HepG2 (cell line): ENCODE results near the gene IQCC. TPM values are rescaled to one million over a fixed set of nuclear protein-coding genes. Genes with fewer than 3 reads are reported as not detected.
A peak's percentile ranks its signal among the peaks of the same experiment; 100 is the strongest.

ENCODE experiments used
- BCL6 ChIP-seq: IDR thresholded peaks from 2 replicates; pipeline ENCODE4 v1.6.1; 2016; ENCODE audit warnings: missing genetic modification reagents, missing compliant biosample characterization
- FOXP1 ChIP-seq, 2 experiments: fragments of 450-650 bp in 1 of 2; IDR thresholded peaks; 2 replicates each; pipeline ENCODE4 v1.6.1; 2017 to 2018; ENCODE audit warnings: antibody characterized with exemption in 1 of 2
- HDAC2 ChIP-seq: sonication (generic); formaldehyde crosslinking; IDR thresholded peaks from 2 replicates; pipeline ENCODE4 v1.4.0; 2020; ENCODE audit warnings: missing genetic modification reagents
- JUN ChIP-seq: sonication (generic); formaldehyde crosslinking; IDR thresholded peaks from 2 replicates; pipeline ENCODE4 v1.4.0; 2020; ENCODE audit warnings: mild to moderate bottlenecking, missing genetic modification reagents
- ONECUT2 ChIP-seq: sonication (generic); formaldehyde crosslinking; IDR thresholded peaks from 2 replicates; pipeline ENCODE4 v1.4.0; 2020; ENCODE audit warnings: missing genetic modification reagents
- SMAD3 ChIP-seq: sonication (generic); formaldehyde crosslinking; IDR thresholded peaks from 2 replicates; pipeline ENCODE4 v1.4.0; 2020; ENCODE audit warnings: missing genetic modification reagents
- TCF12 ChIP-seq, 2 experiments: fragments of 450-650 bp in 1 of 2; sonication (generic) in 1 of 2; formaldehyde crosslinking in 1 of 2; IDR thresholded peaks; 2 replicates each; pipeline versions ENCODE4 v1.6.1 to v1.8.0; 2017 to 2022; ENCODE audit warnings: antibody characterized with exemption in 1 of 2, mild to moderate bottlenecking in 1 of 2, missing genetic modification reagents in 1 of 2, moderate library complexity in 1 of 2
- TOE1 ChIP-seq: sonication (generic); formaldehyde crosslinking; IDR thresholded peaks from 2 replicates; pipeline ENCODE4 v1.4.0; 2020; ENCODE audit warnings: mild to moderate bottlenecking, missing genetic modification reagents
- ZBTB7A ChIP-seq: sonication (generic); formaldehyde crosslinking; IDR thresholded peaks from 2 replicates; pipeline ENCODE4 v1.8.0; 2022; ENCODE audit warnings: mild to moderate bottlenecking, missing genetic modification reagents
- ZNF296 ChIP-seq: sonication (generic); formaldehyde crosslinking; conservative IDR thresholded peaks from 2 replicates; pipeline ENCODE4 v1.5.0; 2020; ENCODE audit warnings: mild to moderate bottlenecking, missing genetic modification reagents
- ZNF317 ChIP-seq: sonication (generic); formaldehyde crosslinking; IDR thresholded peaks from 2 replicates; pipeline ENCODE4 v1.5.0; 2020; ENCODE audit warnings: mild to moderate bottlenecking, missing genetic modification reagents
- ZNF782 ChIP-seq: sonication (generic); formaldehyde crosslinking; IDR thresholded peaks from 2 replicates; pipeline ENCODE4 v1.4.0; 2020; ENCODE audit warnings: missing genetic modification reagents, mild to moderate bottlenecking, borderline replicate concordance
- polyA plus RNA-seq, 8 experiments: library from polyadenylated mRNA; depleted of rRNA in 3 of 8; stranded (reverse) in 7 of 8; unstranded in 1 of 8; fragments of >200 nt; fragmentation: Illumina TruSeq in 4 of 8; extraction: Trizol in 4 of 8; gene quantifications; 2 replicates each; pipeline versions ENCODE4 v1.2.1 to v1.2.3, GENCODE V29; 2011 to 2016; ENCODE audit warnings: low read depth in 4 of 8, missing spikeins in 1 of 8, mixed read lengths in 1 of 8; ENCODE audit not compliant: insufficient read depth in 1 of 8
- total RNA-seq, 5 experiments: library from RNA; depleted of rRNA; stranded (reverse); fragments of >200 nt; fragmentation: Illumina TruSeq; extraction: Trizol; gene quantifications; 2 replicates each; pipeline ENCODE4 v1.2.3, GENCODE V29; 2016; ENCODE audit warnings: low read depth in 1 of 5
- TF ChIP-seq, protein P1 (sequence below): sonication (generic); formaldehyde crosslinking; IDR thresholded peaks from 2 replicates; pipeline ENCODE4 v1.4.0; 2020; ENCODE audit warnings: mild to moderate bottlenecking, missing genetic modification reagents
- TF ChIP-seq, protein P2 (sequence below): sonication (generic); formaldehyde crosslinking; IDR thresholded peaks from 2 replicates; pipeline ENCODE4 v1.4.0; 2020; ENCODE audit warnings: missing genetic modification reagents
- TF ChIP-seq, protein P3 (sequence below): sonication (generic); formaldehyde crosslinking; IDR thresholded peaks from 2 replicates; pipeline ENCODE4 v1.8.0; 2022; ENCODE audit warnings: mild to moderate bottlenecking, missing genetic modification reagents, moderate library complexity
- TF ChIP-seq, protein P4 (sequence below): IDR thresholded peaks from 2 replicates; pipeline ENCODE4 v1.6.1; 2016; ENCODE audit warnings: low read depth, control low read depth
- TF ChIP-seq, protein P5 (sequence below): sonication (generic); formaldehyde crosslinking; IDR thresholded peaks from 2 replicates; pipeline ENCODE4 v1.8.0; 2023; ENCODE audit warnings: mild to moderate bottlenecking, missing genetic modification reagents
- TF ChIP-seq, protein P6 (sequence below): sonication (generic); formaldehyde crosslinking; IDR thresholded peaks from 2 replicates; pipeline ENCODE4 v1.8.0; 2022; ENCODE audit warnings: missing genetic modification reagents, mild to moderate bottlenecking, borderline replicate concordance

IQCC gene
- total and polyA plus RNA-seq, 2 of the 13 experiments (the other 11 are each of a cell fraction or from before 2014, with no cell fraction given), result 1.7 to 3.0 TPM

DNA sequence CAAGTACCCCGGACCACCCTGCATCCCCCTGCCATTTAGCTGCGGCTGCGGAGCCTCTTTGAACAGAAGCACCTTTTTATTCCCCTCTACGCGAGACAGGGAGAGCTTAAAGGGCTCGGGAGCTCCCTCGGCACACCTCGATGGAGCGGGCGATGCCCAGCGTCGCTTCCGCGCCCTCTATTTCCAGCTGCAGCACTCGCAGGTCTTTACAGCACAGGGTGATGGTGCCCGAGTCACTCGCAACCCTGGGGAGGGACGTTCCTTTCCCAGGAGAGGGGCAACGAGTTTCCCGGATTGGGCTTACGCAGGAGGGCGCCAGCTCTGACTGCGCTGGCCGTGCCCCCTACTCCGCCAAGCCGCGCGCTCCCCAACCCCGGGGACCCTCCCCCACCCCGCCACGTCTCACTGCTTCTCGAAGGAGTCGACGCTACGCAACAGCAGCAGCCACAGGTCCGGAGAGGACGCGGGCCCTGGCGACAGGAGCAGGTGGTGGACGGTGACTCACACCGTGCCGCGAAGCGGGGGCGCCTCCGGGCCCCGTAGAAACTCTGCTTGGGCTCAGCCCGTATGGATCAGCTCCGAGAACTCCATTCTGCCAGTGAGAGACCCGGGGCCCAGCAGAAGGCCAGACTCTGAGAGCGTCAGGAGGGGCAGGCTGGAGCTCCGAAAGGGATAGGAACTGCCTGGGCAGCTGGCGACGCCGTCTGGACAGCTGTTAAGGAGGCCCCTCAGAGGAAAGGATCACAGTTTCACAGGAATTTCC, 35.7 kb downstream of the IQCC start (continued):
- TF ChIP-seq, protein P1, sequence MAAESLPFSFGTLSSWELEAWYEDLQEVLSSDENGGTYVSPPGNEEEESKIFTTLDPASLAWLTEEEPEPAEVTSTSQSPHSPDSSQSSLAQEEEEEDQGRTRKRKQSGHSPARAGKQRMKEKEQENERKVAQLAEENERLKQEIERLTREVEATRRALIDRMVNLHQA (CRISPR knock-in tag), result no peak
- no peak for TF ChIP-seq FOXP1 (IDR thresholded peaks at IDR 0.05)
- no peak for TF ChIP-seq FOXP1 (CRISPR knock-in tag; IDR thresholded peaks at IDR 0.05)
- no peak for TF ChIP-seq ZNF296
- TF ChIP-seq, protein P2, sequence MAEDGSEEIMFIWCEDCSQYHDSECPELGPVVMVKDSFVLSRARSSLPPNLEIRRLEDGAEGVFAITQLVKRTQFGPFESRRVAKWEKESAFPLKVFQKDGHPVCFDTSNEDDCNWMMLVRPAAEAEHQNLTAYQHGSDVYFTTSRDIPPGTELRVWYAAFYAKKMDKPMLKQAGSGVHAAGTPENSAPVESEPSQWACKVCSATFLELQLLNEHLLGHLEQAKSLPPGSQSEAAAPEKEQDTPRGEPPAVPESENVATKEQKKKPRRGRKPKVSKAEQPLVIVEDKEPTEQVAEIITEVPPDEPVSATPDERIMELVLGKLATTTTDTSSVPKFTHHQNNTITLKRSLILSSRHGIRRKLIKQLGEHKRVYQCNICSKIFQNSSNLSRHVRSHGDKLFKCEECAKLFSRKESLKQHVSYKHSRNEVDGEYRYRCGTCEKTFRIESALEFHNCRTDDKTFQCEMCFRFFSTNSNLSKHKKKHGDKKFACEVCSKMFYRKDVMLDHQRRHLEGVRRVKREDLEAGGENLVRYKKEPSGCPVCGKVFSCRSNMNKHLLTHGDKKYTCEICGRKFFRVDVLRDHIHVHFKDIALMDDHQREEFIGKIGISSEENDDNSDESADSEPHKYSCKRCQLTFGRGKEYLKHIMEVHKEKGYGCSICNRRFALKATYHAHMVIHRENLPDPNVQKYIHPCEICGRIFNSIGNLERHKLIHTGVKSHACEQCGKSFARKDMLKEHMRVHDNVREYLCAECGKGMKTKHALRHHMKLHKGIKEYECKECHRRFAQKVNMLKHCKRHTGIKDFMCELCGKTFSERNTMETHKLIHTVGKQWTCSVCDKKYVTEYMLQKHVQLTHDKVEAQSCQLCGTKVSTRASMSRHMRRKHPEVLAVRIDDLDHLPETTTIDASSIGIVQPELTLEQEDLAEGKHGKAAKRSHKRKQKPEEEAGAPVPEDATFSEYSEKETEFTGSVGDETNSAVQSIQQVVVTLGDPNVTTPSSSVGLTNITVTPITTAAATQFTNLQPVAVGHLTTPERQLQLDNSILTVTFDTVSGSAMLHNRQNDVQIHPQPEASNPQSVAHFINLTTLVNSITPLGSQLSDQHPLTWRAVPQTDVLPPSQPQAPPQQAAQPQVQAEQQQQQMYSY (CRISPR knock-in tag), result no peak
- TF ChIP-seq HDAC2 (CRISPR knock-in tag), result no peak
- TF ChIP-seq ONECUT2, result no peak
- no peak for TF ChIP-seq SMAD3 (CRISPR knock-in tag)
- TF ChIP-seq, protein P3, sequence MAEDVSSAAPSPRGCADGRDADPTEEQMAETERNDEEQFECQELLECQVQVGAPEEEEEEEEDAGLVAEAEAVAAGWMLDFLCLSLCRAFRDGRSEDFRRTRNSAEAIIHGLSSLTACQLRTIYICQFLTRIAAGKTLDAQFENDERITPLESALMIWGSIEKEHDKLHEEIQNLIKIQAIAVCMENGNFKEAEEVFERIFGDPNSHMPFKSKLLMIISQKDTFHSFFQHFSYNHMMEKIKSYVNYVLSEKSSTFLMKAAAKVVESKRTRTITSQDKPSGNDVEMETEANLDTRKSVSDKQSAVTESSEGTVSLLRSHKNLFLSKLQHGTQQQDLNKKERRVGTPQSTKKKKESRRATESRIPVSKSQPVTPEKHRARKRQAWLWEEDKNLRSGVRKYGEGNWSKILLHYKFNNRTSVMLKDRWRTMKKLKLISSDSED (CRISPR knock-in tag), result no peak
- TF ChIP-seq, protein P4, sequence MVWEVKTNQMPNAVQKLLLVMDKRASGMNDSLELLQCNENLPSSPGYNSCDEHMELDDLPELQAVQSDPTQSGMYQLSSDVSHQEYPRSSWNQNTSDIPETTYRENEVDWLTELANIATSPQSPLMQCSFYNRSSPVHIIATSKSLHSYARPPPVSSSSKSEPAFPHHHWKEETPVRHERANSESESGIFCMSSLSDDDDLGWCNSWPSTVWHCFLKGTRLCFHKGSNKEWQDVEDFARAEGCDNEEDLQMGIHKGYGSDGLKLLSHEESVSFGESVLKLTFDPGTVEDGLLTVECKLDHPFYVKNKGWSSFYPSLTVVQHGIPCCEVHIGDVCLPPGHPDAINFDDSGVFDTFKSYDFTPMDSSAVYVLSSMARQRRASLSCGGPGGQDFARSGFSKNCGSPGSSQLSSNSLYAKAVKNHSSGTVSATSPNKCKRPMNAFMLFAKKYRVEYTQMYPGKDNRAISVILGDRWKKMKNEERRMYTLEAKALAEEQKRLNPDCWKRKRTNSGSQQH (CRISPR knock-in tag), result no peak
- TF ChIP-seq BCL6 (CRISPR knock-in tag), result no peak
- TF ChIP-seq, protein P5, sequence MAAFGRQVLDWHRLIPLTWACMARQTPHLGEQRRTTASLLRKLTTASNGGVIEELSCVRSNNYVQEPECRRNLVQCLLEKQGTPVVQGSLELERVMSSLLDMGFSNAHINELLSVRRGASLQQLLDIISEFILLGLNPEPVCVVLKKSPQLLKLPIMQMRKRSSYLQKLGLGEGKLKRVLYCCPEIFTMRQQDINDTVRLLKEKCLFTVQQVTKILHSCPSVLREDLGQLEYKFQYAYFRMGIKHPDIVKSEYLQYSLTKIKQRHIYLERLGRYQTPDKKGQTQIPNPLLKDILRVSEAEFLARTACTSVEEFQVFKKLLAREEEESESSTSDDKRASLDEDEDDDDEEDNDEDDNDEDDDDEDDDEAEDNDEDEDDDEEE (CRISPR knock-in tag), result no peak
- TF ChIP-seq, protein P6, sequence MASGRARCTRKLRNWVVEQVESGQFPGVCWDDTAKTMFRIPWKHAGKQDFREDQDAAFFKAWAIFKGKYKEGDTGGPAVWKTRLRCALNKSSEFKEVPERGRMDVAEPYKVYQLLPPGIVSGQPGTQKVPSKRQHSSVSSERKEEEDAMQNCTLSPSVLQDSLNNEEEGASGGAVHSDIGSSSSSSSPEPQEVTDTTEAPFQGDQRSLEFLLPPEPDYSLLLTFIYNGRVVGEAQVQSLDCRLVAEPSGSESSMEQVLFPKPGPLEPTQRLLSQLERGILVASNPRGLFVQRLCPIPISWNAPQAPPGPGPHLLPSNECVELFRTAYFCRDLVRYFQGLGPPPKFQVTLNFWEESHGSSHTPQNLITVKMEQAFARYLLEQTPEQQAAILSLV (CRISPR knock-in tag), result no peak
- TF ChIP-seq JUN (CRISPR knock-in tag), result peak; percentile 41; the same call in 1 of the 2 replicates
- no peak for TF ChIP-seq ZNF317 (CRISPR knock-in tag)
- no peak for TF ChIP-seq TOE1 (CRISPR knock-in tag)
- no peak for TF ChIP-seq TCF12 (IDR thresholded peaks at IDR 0.05)
- no peak for TF ChIP-seq TCF12 (CRISPR knock-in tag; IDR thresholded peaks at IDR 0.05)
- TF ChIP-seq ZNF782 (CRISPR knock-in tag), result peak; percentile 80; the same call in 1 of the 2 replicates
- 0 out of 2 replicates have a peak, but pooled peaks have one; percentile 40 for TF ChIP-seq ZBTB7A (CRISPR knock-in tag)
